ENCODE results near the gene CNPY2.
"Not testable (repeated sequence)": the region's sequence is repeated elsewhere in the genome, so short reads cannot be mapped to it uniquely, and the experiment has no call there.

The CNPY2 gene

GRCh38 chr12:56315622-56316473 lies at the start of gene CNPY2:
CNPY2 (minus strand) TSS chr12:56315988; CDS start chr12:56315217, 771 bp downstream.
- peak; percentile 97 for DNase-seq (ENCODE audit: low spot score)

- no peak for DNase-seq (ENCODE audit: low spot score)
Observed at GRCh38 chr12:56362130-56363059, 46.6 kb upstream of the CNPY2 start, which contains the start of gene APOF. APOF (minus strand) TSS chr12:56362857; CDS start chr12:56362745, 112 bp downstream.

- no peak for DNase-seq (ENCODE audit: low spot score)
Observed at GRCh38 chr12:56361487-56362129, 45.8 kb upstream of the CNPY2 start.

GRCh38 chr12:56359851-56360767 lies 44.3 kb upstream of the CNPY2 start, which contains the start of gene STAT2:
STAT2 (minus strand) TSS chr12:56360107; CDS start chr12:56356571, 3,536 bp downstream.
- DNase-seq (ENCODE audit: low spot score), result peak; percentile 100

GRCh38 chr12:56358836-56359532 lies 43.2 kb upstream of the CNPY2 start:
- no peak for DNase-seq (ENCODE audit: low spot score)

GRCh38 chr12:56351325-56351724 lies 35.5 kb upstream of the CNPY2 start:
- no peak for DNase-seq (ENCODE audit: low spot score)

GRCh38 chr12:56350662-56351061 lies 34.9 kb upstream of the CNPY2 start:
- no peak for DNase-seq (ENCODE audit: low spot score)

GRCh38 chr12:56348776-56349175 lies 33.0 kb upstream of the CNPY2 start:
- DNase-seq (ENCODE audit: low spot score), result no peak

- DNase-seq (ENCODE audit: low spot score), result not testable (repeated sequence)
Observed at GRCh38 chr12:56347255-56347654, 31.5 kb upstream of the CNPY2 start.

- no peak for DNase-seq (ENCODE audit: low spot score)
Observed at GRCh38 chr12:56346675-56347074, 30.9 kb upstream of the CNPY2 start.

GRCh38 chr12:56342290-56342689 lies 26.5 kb upstream of the CNPY2 start:
- DNase-seq (ENCODE audit: low spot score), result not testable (repeated sequence)

- no peak for DNase-seq (ENCODE audit: low spot score)
Observed at GRCh38 chr12:56341616-56342015, 25.8 kb upstream of the CNPY2 start.

- DNase-seq (ENCODE audit: low spot score), result no peak
Observed at GRCh38 chr12:56339158-56339422, 23.3 kb upstream of the CNPY2 start.

GRCh38 chr12:56338308-56339157 lies 22.7 kb upstream of the CNPY2 start, which contains the start of gene IL23A:
IL23A (plus strand) TSS chr12:56338884; CDS start chr12:56339045, 161 bp downstream.
- no peak for DNase-seq (ENCODE audit: low spot score)

- no peak for DNase-seq (ENCODE audit: low spot score)
Observed at GRCh38 chr12:56337753-56338251, 22.0 kb upstream of the CNPY2 start.

- no peak for DNase-seq (ENCODE audit: low spot score)
Observed at GRCh38 chr12:56336361-56337167, 20.8 kb upstream of the CNPY2 start.

- DNase-seq (ENCODE audit: low spot score), result not testable (repeated sequence)
Observed at GRCh38 chr12:56335527-56335926, 19.7 kb upstream of the CNPY2 start.

GRCh38 chr12:56334490-56334793 lies 18.7 kb upstream of the CNPY2 start:
- no peak for DNase-seq (ENCODE audit: low spot score)

Measured in left forelimb (tissue), 1 donor.